ENCODE measurements around the gene GIT1.
A peak's percentile ranks its signal among the peaks of the same experiment; 100 is the strongest.

DNA sequence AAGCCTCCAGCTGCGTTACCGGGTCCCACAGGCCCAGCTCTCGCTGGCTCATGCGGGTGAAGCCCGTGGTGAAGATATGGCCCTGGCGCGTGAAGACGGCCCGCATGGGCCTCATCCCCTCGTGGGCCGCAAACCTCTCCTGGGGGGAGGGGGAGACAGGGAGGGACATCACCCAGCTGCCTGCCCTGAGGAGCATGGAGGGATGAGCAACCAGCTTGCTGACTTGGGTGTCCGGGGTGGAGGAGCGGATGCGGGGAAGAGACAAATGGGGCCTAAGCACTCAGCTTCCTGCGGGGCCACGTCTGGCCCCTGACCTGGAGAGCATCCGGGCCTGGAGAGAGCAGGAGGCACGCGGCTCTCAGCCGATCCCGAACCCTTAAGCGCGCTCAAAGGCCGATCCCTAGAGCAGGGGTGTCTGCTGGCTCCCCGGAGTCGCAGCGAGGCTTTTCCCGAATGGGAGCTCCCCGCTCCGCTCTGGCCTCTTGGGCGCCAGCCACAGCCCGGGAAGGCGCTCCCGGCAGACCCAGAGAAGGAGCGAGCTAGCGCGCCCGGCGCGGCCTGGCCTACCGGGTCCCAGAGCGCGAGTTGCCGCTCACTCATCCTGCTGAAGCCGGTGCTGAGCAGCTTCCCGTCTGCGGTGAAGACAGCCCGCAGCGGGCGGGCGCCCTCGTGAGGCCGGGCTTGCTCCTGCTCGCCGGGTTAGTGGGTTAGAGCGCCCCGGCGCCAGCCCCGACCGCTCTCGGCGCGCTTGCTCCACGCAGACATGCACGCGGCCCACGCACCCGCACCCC lies 28.2 kb upstream of the GIT1 start:
- peak; percentile 66 to 82 for TF ChIP-seq CTCF (conservative IDR thresholded peaks at IDR 0.05; ENCODE audit: low read depth in 2 of 2)
- no peak for TF ChIP-seq JUNB (IDR thresholded peaks at IDR 0.05; ENCODE audit: unreplicated experiment)
- TF ChIP-seq EZH2phosphoT487 (IDR thresholded peaks at IDR 0.05; ENCODE audit: unreplicated experiment) = no peak
- TF ChIP-seq POLR2AphosphoS5 (IDR thresholded peaks at IDR 0.05; ENCODE audit: low read depth) = peak; percentile 25; the same call in 1 of the 2 replicates
- no peak for TF ChIP-seq EZH2 (IDR thresholded peaks at IDR 0.05; ENCODE audit: low read depth, unreplicated experiment)
- TF ChIP-seq, protein P1, sequence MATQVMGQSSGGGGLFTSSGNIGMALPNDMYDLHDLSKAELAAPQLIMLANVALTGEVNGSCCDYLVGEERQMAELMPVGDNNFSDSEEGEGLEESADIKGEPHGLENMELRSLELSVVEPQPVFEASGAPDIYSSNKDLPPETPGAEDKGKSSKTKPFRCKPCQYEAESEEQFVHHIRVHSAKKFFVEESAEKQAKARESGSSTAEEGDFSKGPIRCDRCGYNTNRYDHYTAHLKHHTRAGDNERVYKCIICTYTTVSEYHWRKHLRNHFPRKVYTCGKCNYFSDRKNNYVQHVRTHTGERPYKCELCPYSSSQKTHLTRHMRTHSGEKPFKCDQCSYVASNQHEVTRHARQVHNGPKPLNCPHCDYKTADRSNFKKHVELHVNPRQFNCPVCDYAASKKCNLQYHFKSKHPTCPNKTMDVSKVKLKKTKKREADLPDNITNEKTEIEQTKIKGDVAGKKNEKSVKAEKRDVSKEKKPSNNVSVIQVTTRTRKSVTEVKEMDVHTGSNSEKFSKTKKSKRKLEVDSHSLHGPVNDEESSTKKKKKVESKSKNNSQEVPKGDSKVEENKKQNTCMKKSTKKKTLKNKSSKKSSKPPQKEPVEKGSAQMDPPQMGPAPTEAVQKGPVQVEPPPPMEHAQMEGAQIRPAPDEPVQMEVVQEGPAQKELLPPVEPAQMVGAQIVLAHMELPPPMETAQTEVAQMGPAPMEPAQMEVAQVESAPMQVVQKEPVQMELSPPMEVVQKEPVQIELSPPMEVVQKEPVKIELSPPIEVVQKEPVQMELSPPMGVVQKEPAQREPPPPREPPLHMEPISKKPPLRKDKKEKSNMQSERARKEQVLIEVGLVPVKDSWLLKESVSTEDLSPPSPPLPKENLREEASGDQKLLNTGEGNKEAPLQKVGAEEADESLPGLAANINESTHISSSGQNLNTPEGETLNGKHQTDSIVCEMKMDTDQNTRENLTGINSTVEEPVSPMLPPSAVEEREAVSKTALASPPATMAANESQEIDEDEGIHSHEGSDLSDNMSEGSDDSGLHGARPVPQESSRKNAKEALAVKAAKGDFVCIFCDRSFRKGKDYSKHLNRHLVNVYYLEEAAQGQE (IDR thresholded peaks at IDR 0.05; ENCODE audit: unreplicated experiment) = peak; percentile 10
- no peak; the same call in 1 of the 2 replicates for TF ChIP-seq CREB1 (CRISPR knock-in tag; IDR thresholded peaks at IDR 0.05; ENCODE audit: low read depth)
- TF ChIP-seq ETS1 (IDR thresholded peaks at IDR 0.05) = no peak
- TF ChIP-seq ZNF114 (CRISPR knock-in tag; IDR thresholded peaks at IDR 0.05) = no peak
- TF ChIP-seq NANOG (IDR thresholded peaks at IDR 0.05; ENCODE audit: borderline replicate concordance) = no peak

Measured in GM23338 (cell line).